NOMO-1 treated with DMSO at 0.1 percent for 48 hours (cell line): Measurements from ENCODE around the gene TBC1D16.
"Not testable (repeated sequence)": the region's sequence is repeated elsewhere in the genome, so short reads cannot be mapped to it uniquely, and the experiment has no call there.

Experiments used
- DNase-seq: peaks from one replicate; lab custom pipeline; 2025; ENCODE audit not compliant: unreplicated experiment; lab: John Stamatoyannopoulos, UW

TBC1D16 gene

DNA sequence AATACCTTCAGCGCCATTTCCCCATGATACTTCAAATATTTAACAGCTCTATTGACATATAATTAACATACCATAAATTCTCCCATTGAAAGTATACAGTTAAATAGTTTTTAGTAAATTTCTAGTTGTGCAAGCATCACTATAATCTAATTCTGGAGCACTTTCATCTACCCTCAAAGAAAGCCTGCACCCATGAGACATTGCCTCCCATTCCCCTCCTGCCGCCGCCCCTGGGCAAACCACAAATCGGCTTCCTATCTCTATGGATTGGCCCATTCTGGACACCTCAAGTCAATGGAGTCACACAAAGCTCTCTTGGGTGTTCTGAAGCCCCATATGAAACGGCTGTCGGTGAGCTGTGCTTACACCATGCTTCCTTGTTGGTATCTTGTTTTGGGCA lies 119.2 kb downstream of the TBC1D16 start:
- no peak for DNase-seq

DNA sequence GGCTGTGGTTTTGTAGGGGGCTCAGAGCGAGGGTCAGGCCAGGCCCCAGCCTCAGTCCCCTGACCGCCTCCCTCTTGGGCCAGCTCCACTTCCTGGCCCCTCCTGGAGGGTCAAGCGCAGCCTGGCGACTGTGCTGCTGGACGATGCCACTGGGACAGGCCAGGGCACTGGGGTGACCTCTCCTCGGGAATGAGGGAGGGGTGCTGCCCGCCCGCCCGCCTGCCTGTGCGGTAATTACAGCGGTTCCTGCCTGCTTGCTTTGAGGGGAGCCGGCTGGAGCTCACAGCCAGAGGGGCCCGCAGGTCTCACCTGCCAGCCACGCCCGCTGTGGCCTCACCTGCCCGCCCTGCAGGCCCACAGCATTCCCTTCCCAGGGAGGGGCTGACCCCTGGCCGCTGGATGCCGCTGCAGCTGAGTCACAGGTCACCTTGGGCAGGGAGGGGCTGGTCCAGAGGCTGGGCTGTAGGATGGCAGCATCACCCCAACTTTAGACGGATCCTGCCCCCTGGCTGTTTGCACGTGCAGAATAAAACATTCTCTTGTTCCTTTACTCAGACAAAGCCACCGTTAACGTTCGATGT lies 119.7 kb downstream of the TBC1D16 start:
- DNase-seq = no peak

DNA sequence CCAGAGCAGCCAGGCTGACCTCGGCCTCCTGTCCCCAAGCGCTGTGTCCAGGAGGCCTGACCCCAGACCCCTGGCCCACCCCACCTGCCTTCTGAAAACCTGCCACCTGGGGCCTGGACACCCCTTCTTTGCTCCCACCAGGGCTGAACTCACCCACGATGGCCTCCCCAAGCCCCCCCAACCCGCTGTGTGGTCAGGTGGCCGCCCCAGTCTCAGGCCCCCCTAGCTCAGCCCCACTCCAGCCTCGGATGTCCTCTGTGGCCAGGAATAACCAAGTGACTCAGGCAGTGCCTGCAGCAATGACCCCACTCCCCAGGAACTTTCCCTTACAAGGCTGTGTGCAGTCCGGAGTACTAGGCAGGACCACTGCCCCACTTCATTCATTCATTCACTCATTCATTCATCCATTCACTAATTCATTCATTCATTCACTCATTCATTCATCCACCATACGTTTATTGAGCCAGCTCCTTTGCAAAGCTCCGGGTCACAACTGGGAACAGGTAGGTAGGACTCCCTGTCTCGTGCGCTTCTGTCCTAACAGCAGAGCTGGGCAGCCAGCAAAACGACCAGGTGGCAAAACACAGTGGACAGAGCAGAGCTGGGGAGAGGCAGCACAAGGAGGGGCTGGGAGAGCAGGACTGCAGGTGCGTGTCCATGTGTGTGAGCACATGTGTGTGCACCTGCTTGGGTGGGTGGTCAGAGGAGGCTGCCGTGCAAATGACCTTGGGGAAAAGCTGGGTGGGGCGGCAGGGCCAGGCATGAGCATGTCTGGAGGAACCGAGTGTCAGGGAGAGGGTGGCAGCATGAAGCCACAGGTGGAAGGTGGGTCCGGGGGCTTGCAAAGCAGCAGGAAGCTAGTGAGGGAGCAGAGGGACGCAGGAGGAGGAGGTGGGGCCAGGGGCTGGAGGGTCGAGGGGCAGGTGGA lies 120.6 kb downstream of the TBC1D16 start:
- no peak for DNase-seq

DNA sequence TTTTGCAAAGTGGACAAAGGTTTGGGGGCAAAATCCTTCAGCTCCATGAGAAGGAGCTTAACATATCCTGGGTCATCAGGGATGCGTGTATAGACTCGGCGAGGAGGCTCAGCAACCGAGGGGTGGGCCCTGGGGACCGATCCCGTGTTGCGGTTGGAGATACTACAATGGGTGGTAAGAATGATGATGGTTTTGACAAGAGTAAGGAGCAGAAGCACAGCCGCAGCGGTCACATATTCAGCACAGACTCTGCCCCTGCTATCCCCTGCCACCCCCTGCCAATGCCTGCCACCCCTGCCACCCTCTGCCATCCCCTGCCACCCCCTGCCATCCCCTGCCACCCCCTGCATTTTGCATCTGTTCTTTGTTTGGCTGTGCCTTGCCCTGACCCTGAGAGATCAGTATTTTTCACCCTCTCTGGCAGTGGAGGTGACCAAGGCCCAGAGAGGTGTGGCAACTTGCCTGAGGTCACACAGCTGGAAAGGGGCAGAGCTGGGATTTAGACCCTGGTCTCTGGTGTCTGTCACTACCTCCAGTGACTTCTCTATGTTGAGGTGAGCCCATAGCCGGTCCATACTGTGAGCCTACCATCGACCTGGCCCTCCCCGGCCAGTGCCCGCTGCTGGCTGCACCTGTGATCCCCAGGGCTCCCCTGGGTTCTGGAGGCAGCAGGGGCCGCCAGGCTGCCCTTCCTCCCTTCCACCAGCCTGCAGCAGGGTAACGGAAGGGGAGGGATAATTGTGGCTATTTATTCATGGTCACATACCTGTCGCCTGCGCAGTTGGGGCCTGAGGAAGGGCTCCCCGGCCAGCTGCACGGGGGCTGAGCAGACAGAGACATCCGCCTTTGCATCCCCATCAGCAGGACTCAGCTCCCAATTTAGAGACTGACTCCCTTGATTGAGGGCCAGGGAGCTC lies 121.5 kb downstream of the TBC1D16 start:
- no peak for DNase-seq

DNA sequence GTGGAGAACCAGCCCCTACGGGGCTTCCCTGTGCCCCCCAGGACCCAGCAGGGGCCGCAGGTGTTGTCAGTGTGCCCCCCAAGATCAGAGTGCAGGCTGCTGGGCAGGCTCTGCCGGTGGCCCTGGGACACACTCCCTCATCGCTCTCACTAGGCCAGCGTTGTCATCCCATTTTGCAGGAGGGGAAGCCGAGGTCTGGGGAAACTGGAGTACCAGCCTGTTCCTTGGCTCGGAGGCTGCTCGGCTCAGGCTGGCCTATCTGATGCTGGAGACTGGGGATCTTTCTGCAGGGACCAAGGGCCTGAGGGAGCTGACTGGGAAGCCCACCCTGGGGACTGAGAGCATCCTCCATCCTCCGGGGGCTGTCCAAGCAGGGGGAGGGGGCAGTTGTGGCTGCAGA lies 122.2 kb downstream of the TBC1D16 start:
- DNase-seq = no peak

DNA sequence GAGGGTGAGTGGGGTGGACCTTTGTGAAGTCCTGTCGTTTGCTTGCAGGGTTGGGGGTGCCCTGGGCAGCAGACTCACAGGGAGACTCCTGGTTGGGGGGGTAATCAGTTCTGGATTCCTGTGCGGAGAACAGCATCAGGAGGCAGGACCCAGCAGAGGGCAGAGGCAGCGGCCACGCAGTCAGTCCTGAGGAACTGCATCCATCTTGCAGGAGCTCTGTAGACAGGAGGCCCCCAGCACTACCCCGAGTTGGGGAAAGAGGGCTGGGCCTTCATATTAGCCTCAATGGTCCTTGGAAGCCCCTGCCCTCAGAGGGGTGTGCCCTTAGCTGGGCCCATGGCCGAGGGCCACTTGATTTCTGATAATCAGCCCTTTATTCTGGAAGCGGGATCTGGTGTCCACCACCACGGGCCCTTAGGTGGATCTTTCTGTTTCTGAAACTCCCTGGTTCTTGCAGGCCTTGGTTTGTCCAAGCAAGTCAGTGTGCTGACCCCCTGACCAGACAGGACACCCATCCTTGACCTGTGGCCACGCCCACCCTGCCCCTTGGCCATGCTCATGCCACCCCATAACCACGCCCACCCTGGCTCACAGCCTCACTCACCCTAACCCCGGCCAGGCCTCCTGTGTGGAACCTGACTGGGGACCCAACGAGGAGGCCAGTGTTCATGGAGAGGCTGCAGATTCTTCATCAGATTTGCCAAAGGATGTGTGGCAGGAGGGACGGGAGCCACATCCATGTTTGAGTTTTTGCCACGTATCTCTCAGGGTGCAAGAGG lies 122.9 kb downstream of the TBC1D16 start:
- DNase-seq = no peak

DNA sequence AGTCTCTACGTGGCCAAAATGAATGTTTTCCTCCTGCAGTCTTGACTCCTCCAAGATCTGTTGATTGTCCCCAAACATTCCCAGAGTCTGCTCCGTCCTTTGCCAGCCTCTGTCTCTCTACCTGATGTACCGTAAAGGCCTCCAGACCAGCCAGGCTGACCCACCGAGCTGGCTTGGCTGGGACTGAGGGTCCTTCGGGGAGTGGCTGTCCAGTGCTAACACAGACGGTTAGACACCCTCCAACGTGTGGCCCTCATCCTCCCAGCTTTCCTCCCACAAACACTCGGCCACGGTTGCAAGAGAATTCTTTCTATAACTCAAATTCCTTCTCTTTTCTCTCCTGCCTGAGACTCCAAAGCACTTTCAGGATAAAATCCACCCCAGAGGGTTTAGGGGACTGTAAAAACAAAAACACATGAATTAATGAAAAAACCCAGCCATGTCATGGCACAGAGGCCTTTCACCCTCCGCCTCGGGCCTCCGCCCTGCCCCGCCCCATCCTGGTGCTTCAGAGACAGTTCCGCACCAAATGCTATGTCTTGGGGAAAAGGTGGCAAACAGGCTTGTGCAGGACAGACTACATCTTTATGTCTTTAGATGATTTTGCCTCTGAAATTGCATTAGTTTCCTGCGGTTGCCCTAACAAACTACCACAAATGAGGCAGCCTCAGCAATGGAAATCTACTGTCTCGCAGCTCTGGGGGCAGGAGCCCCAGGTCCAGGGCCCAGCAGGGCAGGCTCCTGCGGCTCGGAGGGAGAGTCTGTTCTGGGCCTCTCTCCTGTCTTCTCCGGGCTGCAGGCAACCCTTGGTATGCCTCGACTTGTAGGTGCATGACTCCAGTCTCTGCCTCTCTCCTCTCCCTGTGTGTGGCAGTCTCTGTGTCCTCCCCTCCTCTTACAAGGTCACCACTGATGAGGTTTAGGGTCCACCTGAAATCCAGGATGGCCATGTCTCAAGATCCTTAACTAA lies 124.0 kb downstream of the TBC1D16 start:
- DNase-seq = no peak

DNA sequence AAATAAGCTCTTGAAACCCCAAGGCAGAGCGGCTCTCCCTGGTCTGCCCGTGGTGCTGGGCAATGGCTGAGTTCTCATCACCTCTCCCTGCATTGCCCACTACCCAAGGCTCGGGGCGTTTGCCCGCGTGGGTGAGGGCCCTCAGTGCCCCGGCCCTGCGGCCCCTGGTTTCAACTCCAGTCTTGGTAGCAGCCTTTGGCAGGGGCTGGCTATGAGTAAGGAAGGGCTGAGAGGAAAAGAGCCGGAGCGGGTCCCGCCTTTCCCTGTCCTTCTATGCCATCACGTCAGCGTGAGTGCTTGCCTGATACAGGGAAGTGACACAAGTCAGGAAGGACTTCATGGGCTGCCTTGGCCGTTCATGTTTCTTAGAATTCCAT lies 124.7 kb downstream of the TBC1D16 start:
- no peak for DNase-seq

DNA sequence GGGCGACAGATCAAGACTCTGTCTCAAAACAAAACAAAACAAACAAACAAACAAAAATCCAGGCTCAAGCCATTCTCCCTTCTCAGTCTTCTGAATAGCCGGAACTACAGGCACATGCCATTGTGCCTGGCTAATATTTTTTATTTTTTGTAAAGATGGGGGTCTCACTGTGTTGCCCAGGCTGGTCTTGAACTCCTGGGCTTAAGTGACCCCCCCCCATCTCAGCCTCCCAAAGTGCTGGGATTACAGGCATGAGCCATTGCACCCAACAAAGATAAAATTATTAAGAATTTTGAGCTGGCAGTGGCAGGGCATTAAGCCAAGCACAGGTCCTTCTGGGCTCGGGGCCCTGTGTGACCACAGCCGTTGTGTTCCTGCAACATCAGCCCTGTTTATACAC lies 126.6 kb downstream of the TBC1D16 start:
- no peak for DNase-seq

DNA sequence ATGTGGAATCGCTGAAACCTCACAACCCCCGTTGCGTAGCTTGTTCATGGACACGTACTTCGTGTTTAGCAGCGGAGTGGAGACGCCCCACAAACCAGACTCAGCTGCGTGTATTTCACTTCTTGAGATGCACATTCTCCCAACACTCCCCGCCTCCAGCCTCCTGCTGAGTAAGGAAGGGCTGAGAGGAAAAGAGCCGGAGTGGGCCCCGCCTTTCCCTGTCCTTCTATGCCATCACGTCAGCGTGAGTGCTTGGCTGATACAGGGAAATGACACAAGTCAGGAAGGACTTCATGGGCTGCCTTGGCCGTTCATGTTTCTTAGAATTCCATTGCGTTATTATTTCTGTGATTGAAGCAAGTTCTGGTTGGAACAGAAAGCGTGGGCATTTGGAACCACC lies 127.8 kb downstream of the TBC1D16 start:
- DNase-seq = no peak

DNA sequence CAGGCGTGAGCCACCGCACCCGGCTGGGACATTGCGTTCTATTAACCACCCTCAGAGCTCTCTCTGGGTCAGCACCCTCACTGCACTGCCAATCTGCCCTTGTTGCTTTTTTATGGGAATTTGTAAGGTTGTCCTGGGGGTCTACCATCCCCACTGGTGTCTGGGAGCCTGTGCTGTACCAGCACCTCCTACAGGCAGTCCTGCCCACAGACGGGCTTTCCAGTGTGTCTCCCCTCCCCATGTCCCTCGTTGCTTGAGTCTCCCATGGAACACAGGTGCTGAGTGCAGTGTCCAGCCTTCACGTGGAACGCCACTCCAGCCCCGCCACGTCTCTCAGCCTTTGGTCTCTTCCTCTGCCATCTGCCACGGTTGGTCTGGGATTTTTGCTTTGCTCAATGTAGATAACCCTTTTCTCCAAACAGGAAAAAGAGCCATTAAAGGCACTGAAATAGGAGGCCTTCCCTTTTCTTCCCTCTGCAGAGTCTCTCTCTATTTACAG lies 128.4 kb downstream of the TBC1D16 start:
- no peak for DNase-seq

DNA sequence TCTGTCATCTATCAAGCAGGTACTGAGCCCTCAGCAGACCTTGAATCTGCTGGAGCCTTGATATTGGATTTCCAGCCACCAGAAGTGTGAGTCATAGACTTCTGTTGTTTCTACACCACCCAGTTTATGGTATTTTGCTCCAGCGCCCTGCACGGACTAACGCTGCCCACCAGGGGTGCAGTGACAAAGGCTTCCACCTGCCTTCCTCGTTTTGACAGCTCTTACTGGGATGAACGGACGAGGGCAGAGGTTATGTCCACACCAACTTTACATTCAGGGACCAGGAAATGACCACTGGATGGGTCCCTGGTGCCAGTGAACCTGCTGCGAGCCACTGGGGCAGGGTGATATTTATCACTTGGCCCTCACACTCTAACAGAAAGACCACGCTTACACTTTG lies 129.8 kb downstream of the TBC1D16 start:
- no peak for DNase-seq

DNA sequence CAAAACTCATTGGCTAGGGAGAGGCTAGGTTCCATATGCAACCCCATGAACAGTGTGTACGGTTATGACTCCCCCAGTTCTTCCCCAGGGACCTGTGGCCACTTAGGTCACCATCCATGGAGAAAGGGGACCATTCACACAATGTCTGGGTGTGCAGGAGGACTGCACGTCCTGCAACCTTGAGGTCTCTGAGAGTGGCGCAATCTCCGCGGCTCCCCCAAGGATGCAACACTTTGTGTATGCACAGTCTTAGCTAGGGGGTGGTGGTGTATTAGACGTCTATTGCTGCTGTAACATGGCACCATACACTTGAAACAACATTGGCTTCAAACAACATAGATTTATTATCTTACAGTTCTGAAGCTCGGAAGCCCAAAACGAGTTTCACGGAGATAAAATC lies 130.8 kb downstream of the TBC1D16 start:
- DNase-seq = no peak

DNA sequence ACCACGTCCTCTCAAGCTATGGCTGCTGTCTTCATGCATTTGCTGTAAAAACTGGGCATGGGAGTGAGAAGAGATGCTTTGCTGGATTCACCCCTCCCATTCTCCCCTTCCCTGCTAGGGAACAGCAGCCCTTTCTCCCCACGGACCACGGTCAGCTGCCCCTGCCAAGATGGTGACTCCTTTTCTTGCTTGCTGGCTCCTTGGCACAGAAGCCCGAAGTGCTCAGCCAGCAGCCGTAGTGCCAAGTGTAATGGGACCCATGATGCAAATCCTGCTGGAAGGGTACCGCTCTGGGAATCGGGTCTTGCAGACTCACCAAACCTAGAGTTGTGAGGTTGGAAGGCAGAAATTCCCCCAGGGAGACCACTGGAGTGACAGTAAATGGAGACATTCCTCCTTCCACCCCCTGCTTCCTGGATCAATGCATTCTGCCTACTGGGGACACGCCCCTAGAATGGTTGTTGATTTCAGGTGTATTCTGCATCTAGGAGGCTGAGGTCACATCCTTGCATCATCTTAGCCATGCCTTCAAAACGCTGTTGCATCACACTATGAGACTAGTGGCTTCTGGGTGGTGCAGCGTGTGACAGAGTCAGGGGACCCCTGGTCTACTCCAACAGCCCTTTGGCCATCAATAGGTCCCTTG lies 133.4 kb downstream of the TBC1D16 start:
- no peak for DNase-seq

DNA sequence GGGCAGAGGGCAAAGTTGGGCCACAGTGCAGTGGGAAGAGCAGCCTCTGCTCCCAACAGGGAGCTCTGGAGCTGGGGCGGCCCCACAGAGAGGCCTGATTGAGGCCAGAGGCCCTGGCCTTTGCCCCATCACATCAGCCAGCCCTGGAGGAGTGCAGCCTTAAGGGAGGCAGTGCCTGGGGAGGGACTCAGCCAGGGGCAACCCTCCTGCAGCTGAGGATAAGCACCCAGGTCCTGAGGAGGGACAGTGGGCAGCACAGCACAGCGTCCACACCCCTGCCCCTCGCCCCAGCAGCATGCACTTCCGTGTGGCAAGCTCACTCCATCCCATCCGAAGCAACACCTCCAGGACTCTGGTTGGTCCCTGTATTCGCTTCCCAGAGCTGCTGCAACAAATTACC lies 134.5 kb downstream of the TBC1D16 start:
- no peak for DNase-seq

DNA sequence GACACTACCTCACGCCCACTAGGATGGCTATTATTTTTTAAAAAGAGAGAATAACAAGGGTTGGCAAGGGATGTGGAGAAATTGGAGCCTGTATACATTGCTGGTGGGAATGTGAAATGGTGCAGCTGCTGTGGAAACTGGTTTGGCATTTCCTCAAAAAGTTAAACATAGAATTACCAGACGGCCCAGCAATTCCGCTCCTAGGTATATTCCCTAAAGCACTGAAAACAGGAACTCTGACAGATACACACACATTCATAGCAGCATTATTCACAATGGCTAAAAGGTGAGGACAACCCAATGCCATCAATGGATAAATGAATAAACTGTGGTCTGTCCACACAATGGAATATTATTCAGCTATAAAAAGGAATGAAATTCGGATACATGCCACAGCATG lies 136.1 kb downstream of the TBC1D16 start:
- no peak for DNase-seq

DNA sequence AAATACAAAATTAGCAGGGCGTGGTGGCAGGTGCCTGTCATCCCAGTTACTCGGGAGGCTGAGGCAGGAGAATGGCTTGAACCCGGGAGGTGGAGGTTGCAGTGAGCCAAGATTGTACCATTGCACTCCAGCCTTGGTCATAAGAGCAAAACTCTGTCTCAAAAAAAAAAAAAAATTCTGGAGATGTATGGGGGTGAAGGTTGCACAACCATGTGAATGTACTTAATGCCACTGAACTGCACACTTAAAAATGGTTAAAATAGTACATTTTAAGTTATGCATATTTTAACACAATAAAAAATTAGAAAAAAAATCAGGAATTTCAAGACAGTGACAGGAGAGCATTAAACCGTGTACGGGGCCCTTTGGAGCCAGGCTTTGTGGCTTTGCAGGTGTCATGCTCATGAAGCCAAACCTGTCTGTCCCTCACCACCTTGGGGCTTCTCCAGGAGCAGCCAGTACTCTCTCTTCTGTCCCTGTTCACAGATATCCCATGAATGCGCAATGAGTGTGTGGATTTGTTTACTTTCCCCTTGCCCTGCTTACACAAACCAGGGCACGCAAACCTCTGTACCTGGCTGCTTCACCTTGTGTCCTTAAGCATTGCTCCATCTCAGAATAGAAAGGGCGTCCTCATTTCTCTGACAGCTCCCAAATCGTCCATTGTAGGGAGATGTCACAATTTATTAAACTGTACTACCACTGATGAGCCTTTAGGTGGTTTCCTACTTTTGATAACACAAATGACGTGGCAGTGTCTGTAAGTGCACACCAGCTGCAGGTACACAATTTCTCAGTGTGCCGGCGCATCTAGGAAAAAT lies 138.2 kb downstream of the TBC1D16 start:
- DNase-seq = no peak

DNA sequence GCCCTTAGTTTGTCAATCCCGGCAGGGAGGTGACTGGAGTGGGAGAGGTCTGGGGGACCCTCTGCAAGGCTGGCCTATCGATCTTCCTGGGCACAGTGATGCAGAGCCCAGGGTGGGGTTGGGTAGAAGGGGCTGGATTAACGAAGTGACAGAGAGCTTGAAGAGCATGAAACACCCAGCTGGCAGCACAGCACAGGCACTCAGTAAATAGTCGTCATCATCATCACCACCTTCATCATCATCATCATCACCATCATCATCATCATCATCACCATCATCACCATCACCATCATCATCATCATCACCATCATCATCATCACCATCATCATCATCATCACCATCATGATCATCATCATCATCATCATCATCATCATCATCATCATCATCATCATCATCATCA lies 142.2 kb downstream of the TBC1D16 start:
- not testable (repeated sequence) for DNase-seq
